GM12878 (cell line): ENCODE results near the gene AANAT. TPM values are rescaled to one million over a fixed set of nuclear protein-coding genes. Genes with fewer than 3 reads are reported as not detected.

Experiments
- BRCA1 ChIP-seq: IDR thresholded peaks from 2 replicates; pipeline ENCODE4 v1.6.1; 2011; ENCODE audit warnings: low read depth, low read length, improper control_type of control experiment
- ESRRA ChIP-seq: IDR thresholded peaks from 2 replicates; pipeline ENCODE4 v1.6.1; 2012; ENCODE audit warnings: mild to moderate bottlenecking, low read length, improper control_type of control experiment
- IKZF1 ChIP-seq: fragments of 450-650 bp; conservative IDR thresholded peaks from 2 replicates; pipeline ENCODE4 v1.6.1; 2017; ENCODE audit warnings: antibody characterized with exemption, mild to moderate bottlenecking
- IRF5 ChIP-seq: fragments of 450-650 bp; IDR thresholded peaks from 2 replicates; pipeline ENCODE4 v1.6.1; 2017; ENCODE audit warnings: borderline replicate concordance
- PAX8 ChIP-seq: fragments of 450-650 bp; IDR thresholded peaks from 2 replicates; pipeline ENCODE4 v1.6.1; 2017; ENCODE audit warnings: mild to moderate bottlenecking, moderate library complexity
- SP1 ChIP-seq: IDR thresholded peaks from one replicate; pipeline ENCODE4 v1.6.1; 2011; ENCODE audit warnings: low read depth, low read length
- ZNF687 ChIP-seq: fragments of 450-650 bp; IDR thresholded peaks from 2 replicates; pipeline ENCODE4 v1.6.1; 2017; ENCODE audit warnings: mild to moderate bottlenecking, moderate library complexity
- ZSCAN29 ChIP-seq: fragments of 450-650 bp; IDR thresholded peaks from 2 replicates; pipeline ENCODE4 v1.6.1; 2017; ENCODE audit warnings: mild to moderate bottlenecking, moderate library complexity
- polyA plus RNA-seq, 11 experiments: library from polyadenylated mRNA; depleted of rRNA in 4 of 11; unstranded in 6 of 11; stranded (reverse) in 5 of 11; fragments of >200 nt; fragmentation: Nextera tagmentation in 4 of 11; fragmentation: Illumina TruSeq in 1 of 11; extraction: Ambion mirVana in 4 of 11; extraction: Trizol in 1 of 11; gene quantifications; 1 replicate in 1 of 11; 2 replicates in 10 of 11; pipeline versions ENCODE4 v1.2.1 to v1.2.3, GENCODE V29; 2011 to 2016; ENCODE audit warnings: inconsistent platforms in 2 of 11, missing spikeins in 2 of 11, low read depth in 1 of 11
- total RNA-seq, 4 experiments: library from RNA; depleted of rRNA in 3 of 4; stranded (reverse); fragments of >200 nt in 3 of 4; fragmentation: Illumina TruSeq in 1 of 4; extraction: Trizol in 1 of 4; gene quantifications; 2 replicates each; pipeline versions ENCODE4 v1.2.1 to v1.2.3, GENCODE V29; 2013 to 2021

AANAT gene
- total and polyA plus RNA-seq, 10 of the 15 experiments (the other 5 are each of a cell fraction or from before 2014, with no cell fraction given): 0.23 TPM; not detected in 9

- TF ChIP-seq ZNF687 (peak; percentile 85; the same call in 1 of the 2 replicates), SP1 (peak; percentile 54), IRF5 (no peak), PAX8 (no peak), BRCA1 (no peak), ZSCAN29 (no peak), ESRRA (no peak), IKZF1 (peak; percentile 88)
- TF ChIP-seq, all 136 proteins: peak for 44
These were observed 48.0 kb downstream of the AANAT start (continued) for GRCh38 chr17:76515274-76515949.
